GM19455 (cell line): ENCODE results near the gene DEPDC1B.
"Not testable (repeated sequence)": the region's sequence is repeated elsewhere in the genome, so short reads cannot be mapped to it uniquely, and the experiment has no call there.

ENCODE experiments used
- ATAC-seq: cut with Tn5 transposase; IDR thresholded peaks from one replicate; pipeline ENCODE4 v1.9.1; 2021; ENCODE audit not compliant: unreplicated experiment

DEPDC1B gene

GRCh38 chr5:60699609-60700415 is at the start of gene DEPDC1B:
DEPDC1B (minus strand) TSS chr5:60700166; CDS start chr5:60700093, 73 bp downstream.
- peak; percentile 93 for ATAC-seq

- no peak for ATAC-seq
Measured at GRCh38 chr5:60744682-60745081, 44.7 kb upstream of the DEPDC1B start.

GRCh38 chr5:60743511-60744314 is 43.7 kb upstream of the DEPDC1B start:
- no peak for ATAC-seq

GRCh38 chr5:60740322-60740721 is 40.4 kb upstream of the DEPDC1B start:
- ATAC-seq, result no peak

- no peak for ATAC-seq
Measured at GRCh38 chr5:60738933-60739332, 39.0 kb upstream of the DEPDC1B start.

- no peak for ATAC-seq
Measured at GRCh38 chr5:60738461-60738860, 38.5 kb upstream of the DEPDC1B start.

- not testable (repeated sequence) for ATAC-seq
Measured at GRCh38 chr5:60730858-60731257, 30.9 kb upstream of the DEPDC1B start.

GRCh38 chr5:60727033-60727679 is 27.2 kb upstream of the DEPDC1B start:
- ATAC-seq, result no peak

GRCh38 chr5:60724126-60724525 is 24.2 kb upstream of the DEPDC1B start:
- no peak for ATAC-seq

GRCh38 chr5:60722416-60722815 is 22.4 kb upstream of the DEPDC1B start:
- no peak for ATAC-seq

GRCh38 chr5:60719329-60719728 is 19.4 kb upstream of the DEPDC1B start:
- no peak for ATAC-seq

GRCh38 chr5:60718166-60718892 is 18.4 kb upstream of the DEPDC1B start:
- no peak for ATAC-seq

- not testable (repeated sequence) for ATAC-seq
Measured at GRCh38 chr5:60715201-60715928, 15.4 kb upstream of the DEPDC1B start.

- no peak for ATAC-seq
Measured at GRCh38 chr5:60712950-60713349, 13.0 kb upstream of the DEPDC1B start.

GRCh38 chr5:60711892-60712291 is 11.9 kb upstream of the DEPDC1B start:
- not testable (repeated sequence) for ATAC-seq

GRCh38 chr5:60710362-60710761 is 10.4 kb upstream of the DEPDC1B start:
- ATAC-seq, result no peak

- no peak for ATAC-seq
Measured at GRCh38 chr5:60705144-60705543, 5.2 kb upstream of the DEPDC1B start.

GRCh38 chr5:60703944-60704343 is 4.0 kb upstream of the DEPDC1B start:
- no peak for ATAC-seq

GRCh38 chr5:60701321-60701968 is 1.5 kb upstream of the DEPDC1B start:
- no peak for ATAC-seq

- ATAC-seq, result peak; percentile 29
Measured at GRCh38 chr5:60700416-60700757, 421 bp upstream of the DEPDC1B start.
